OCI-LY1 (cell line): ENCODE data around the gene DTX1.

Experiments
- H2AFZ ChIP-seq: fragments of 200-600 bp; sonication (generic), shearing (Covaris generic); 2 replicates; pipeline ENCODE4 v1.6.0; 2014; ENCODE audit warnings: antibody characterized with exemption, mild to moderate bottlenecking, low read length
- H3F3A ChIP-seq: fragments of 200-600 bp; sonication (generic), shearing (Covaris generic); 2 replicates; pipeline ENCODE4 v1.6.0; 2014; ENCODE audit warnings: mild to moderate bottlenecking, antibody characterized with exemption, low read length, moderate library complexity; ENCODE audit not compliant: insufficient read depth
- H3K27ac ChIP-seq: fragments of 200-600 bp; sonication (generic); 2 replicates; pipeline ENCODE4 v1.5.1; 2014; ENCODE audit warnings: low read length, mixed run types, mild to moderate bottlenecking, low read depth; ENCODE audit not compliant: poor library complexity, severe bottlenecking
- H3K27me3 ChIP-seq: fragments of 200-600 bp; sonication (generic); 2 replicates; pipeline ENCODE4 v1.6.0; 2014; ENCODE audit warnings: antibody characterized with exemption, mild to moderate bottlenecking, low read length, moderate library complexity; ENCODE audit not compliant: insufficient read depth
- H3K36me3 ChIP-seq: fragments of 200-600 bp; sonication (generic); 2 replicates; pipeline ENCODE4 v1.6.1; 2014; ENCODE audit warnings: mild to moderate bottlenecking, antibody characterized with exemption, low read length, moderate library complexity, mixed read lengths; ENCODE audit not compliant: insufficient read depth
- H3K4me1 ChIP-seq: fragments of 200-600 bp; sonication (generic); 2 replicates; pipeline ENCODE4 v1.5.1; 2014; ENCODE audit warnings: mild to moderate bottlenecking, low read length, moderate library complexity; ENCODE audit not compliant: insufficient read depth, severe bottlenecking
- H3K4me2 ChIP-seq: fragments of 200-600 bp; sonication (generic), shearing (Covaris generic); 2 replicates; pipeline ENCODE4 v1.6.1; 2014; ENCODE audit warnings: low read length
- H3K4me3 ChIP-seq: fragments of 200-600 bp; sonication (generic); 2 replicates; pipeline ENCODE4 v1.5.1; 2014; ENCODE audit warnings: low read length, low read depth, mild to moderate bottlenecking, mixed read lengths; ENCODE audit not compliant: poor library complexity, severe bottlenecking
- H3K79me2 ChIP-seq: fragments of 200-600 bp; shearing (Covaris generic); 2 replicates; pipeline ENCODE4 v1.6.1; 2016; ENCODE audit warnings: mixed run types, low read length, mixed read lengths; ENCODE audit not compliant: insufficient read depth
- H3K9ac ChIP-seq: fragments of 200-600 bp; sonication (generic), shearing (Covaris generic); 2 replicates; pipeline ENCODE4 v1.6.1; 2014; ENCODE audit warnings: mild to moderate bottlenecking, low read length, mixed read lengths
- H3K9me2 ChIP-seq: fragments of 200-600 bp; sonication (generic), shearing (Covaris generic); 2 replicates; pipeline ENCODE4 v1.6.1; 2014; ENCODE audit warnings: low read depth, mild to moderate bottlenecking, low read length, mixed read lengths
- H3K9me3 ChIP-seq: fragments of 200-600 bp; shearing (Covaris generic); 2 replicates; pipeline ENCODE4 v1.6.1; 2014; ENCODE audit warnings: low read length, mixed read lengths
- H4K20me1 ChIP-seq: fragments of 200-600 bp; sonication (generic), shearing (Covaris generic); 2 replicates; pipeline ENCODE4 v1.6.0; 2016; ENCODE audit warnings: mild to moderate bottlenecking, low read length; ENCODE audit not compliant: insufficient read depth
- CTCF ChIP-seq: fragments of 200-600 bp; sonication (generic), shearing (Covaris generic); IDR thresholded peaks from 2 replicates; pipeline ENCODE4 v1.5.1; 2017; ENCODE audit warnings: mild to moderate bottlenecking, antibody characterized with exemption, low read length, moderate library complexity, mixed read lengths
- EZH2 ChIP-seq: fragments of 200-600 bp; sonication (generic), shearing (Covaris generic); IDR thresholded peaks from 2 replicates; pipeline ENCODE4 v1.8.0; 2017; ENCODE audit warnings: borderline replicate concordance, mixed run types, mild to moderate bottlenecking, antibody characterized with exemption, low read length, moderate library complexity, mixed read lengths

Gene DTX1

GRCh38 chr12:113048716-113049127 lies 7.8 kb upstream of the DTX1 start:
- peak overlapping the region; percentile 25 for H3K4me3 ChIP-seq
- H3K9ac ChIP-seq = peak overlapping the region; percentile 73
- no peak overlapping the region for H2AFZ ChIP-seq
- no peaks in the 10 kb centered on the region for H3K9me2 ChIP-seq
- H3K79me2 ChIP-seq = no peaks in the 10 kb centered on the region
- H4K20me1 ChIP-seq = no peaks in the 10 kb centered on the region
- no peaks in the 10 kb centered on the region for H3K9me3 ChIP-seq
- peaks cover 59% of the 10 kb centered on the region for H3K4me1 ChIP-seq
- H3K27me3 ChIP-seq = no peaks in the 10 kb centered on the region
- H3F3A ChIP-seq = peaks cover 13% of the 10 kb centered on the region; the same call in 1 of the 2 replicates
- H3K27ac ChIP-seq = peak overlapping the region; percentile 99
- no peaks in the 10 kb centered on the region for H3K36me3 ChIP-seq
- TF ChIP-seq EZH2 = no peak
- TF ChIP-seq CTCF = peak; percentile 84
- peak overlapping the region; percentile 60 for H3K4me2 ChIP-seq

DNA sequence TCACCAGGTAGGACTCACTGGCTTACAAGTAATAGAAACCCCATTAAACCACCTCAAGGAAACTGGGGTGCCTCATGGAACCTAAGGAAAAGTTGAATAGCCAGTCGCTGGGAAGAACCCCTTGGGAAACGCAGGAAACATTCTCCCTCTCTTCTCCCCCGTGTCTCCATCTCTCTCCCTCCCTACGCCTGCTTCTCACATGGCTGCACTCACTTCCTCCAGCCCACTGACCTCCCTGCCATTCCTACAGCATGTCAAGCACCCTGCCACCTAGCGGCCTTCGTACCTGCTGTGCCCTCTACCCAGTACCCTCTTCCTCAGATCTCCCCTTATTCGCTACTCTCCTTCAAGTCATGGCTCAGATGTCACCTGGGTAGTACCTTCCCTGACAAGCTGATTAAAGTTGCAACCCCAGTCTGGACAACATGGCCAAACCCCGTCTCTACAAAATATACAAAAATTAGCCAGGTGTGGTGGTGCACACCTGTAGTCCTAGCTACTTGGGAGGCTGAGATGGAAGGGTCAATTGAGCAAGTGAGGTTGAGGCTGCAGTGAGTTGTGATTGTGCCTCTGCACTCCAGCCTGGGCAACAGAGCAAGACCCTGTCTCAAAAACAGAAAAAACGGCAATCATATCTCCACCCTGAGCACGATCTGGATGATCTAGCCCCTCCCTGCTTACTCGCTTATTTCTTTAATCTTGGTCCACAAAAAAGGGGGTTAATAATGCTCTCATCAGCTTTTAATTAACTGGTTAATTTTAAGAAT lies 6.4 kb upstream of the DTX1 start:
- Histone ChIP-seq H3F3A (peaks cover 13% of the 10 kb centered on the region; the same call in 1 of the 2 replicates), H3K27me3 (no peaks in the 10 kb centered on the region), H3K79me2 (no peaks in the 10 kb centered on the region), H2AFZ (no peak overlapping the region), H3K4me2 (peak overlapping the region; percentile 60; the same call in 1 of the 2 replicates), H3K9ac (peak overlapping the region; percentile 73; the same call in 1 of the 2 replicates), H3K36me3 (no peaks in the 10 kb centered on the region), H4K20me1 (no peaks in the 10 kb centered on the region), H3K9me3 (no peaks in the 10 kb centered on the region), H3K4me3 (no peak overlapping the region), H3K9me2 (no peaks in the 10 kb centered on the region), H3K27ac (peak overlapping the region; percentile 99), H3K4me1 (peaks cover 67% of the 10 kb centered on the region)
- TF ChIP-seq CTCF (peak; percentile 87), EZH2 (no peak)

DNA sequence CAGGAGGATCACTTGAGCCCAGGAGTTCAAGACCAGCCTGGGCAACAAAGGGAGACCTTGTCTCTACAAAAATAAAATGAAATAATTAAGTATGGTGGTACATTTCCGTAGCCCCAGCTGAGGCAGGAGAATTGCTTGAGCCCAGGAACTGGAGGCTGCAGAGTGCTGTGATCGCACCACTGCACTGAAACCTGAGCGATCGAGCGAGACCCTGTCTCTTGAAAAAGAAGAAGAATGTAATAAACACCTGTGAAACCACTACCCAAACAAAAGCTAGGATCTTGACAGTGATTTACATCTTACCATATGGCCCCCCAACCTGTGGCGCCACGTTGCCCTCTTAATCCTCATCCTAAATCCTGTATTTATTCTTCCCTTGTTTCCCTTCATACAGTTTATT lies 5.7 kb upstream of the DTX1 start:
- Histone ChIP-seq H3K4me1 (peaks cover 74% of the 10 kb centered on the region), H3K9ac (peak overlapping the region; percentile 73; the same call in 1 of the 2 replicates), H3F3A (peaks cover 13% of the 10 kb centered on the region; the same call in 1 of the 2 replicates), H3K27me3 (no peaks in the 10 kb centered on the region), H3K4me2 (peak overlapping the region; percentile 55), H3K4me3 (no peak overlapping the region), H3K36me3 (no peaks in the 10 kb centered on the region), H3K79me2 (peaks cover under 1% of the 10 kb centered on the region), H3K27ac (peak overlapping the region; percentile 99), H2AFZ (no peak overlapping the region), H4K20me1 (no peaks in the 10 kb centered on the region), H3K9me2 (no peaks in the 10 kb centered on the region), H3K9me3 (no peaks in the 10 kb centered on the region)
- TF ChIP-seq EZH2 = no peak
- no peak for TF ChIP-seq CTCF
